LNCaP clone FGC (cell line): ENCODE measurements around the gene BCL11B.

Experiments
- DNase-seq: peaks from one replicate; pipeline ENCODE4 v3.0.0-alpha.2; 2011; ENCODE audit warnings: low read depth
- H3K4me3 ChIP-seq: 2 replicates; pipeline ENCODE4 v1.5.1; 2011; ENCODE audit warnings: mild to moderate bottlenecking, low read depth, low read length, control low read depth
- CTCF ChIP-seq: IDR thresholded peaks from 2 replicates; pipeline ENCODE4 v1.5.1; 2012; ENCODE audit warnings: mild to moderate bottlenecking; ENCODE audit not compliant: control insufficient read depth, insufficient read depth; ENCODE audit errors: extremely low read depth

BCL11B gene

GRCh38 chr14:99181241-99181640, 90.8 kb downstream of the BCL11B start:
- TF ChIP-seq CTCF = no peak
- DNase-seq = no peak
- H3K4me3 ChIP-seq = no peak overlapping the region

DNA sequence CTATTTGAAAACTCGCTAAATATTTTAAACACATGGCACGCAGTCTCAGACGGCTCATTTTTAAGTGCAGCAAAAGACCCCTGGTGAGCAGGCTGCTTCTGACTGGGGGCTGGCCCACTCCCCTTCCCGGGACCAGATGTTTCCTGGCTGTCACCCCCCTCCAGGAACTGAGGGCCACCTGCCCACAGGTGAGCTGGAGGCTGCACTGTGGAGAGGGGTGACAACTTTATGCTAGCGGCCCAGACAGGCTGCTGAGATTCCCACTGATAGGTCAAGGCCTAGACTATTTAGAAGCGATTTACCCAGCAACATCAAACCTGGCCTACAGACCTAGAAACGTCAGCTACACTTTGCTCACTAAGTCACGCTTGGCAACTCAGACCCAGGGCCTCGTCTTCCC, 92.1 kb downstream of the BCL11B start:
- no peak overlapping the region for H3K4me3 ChIP-seq
- no peak for DNase-seq
- TF ChIP-seq CTCF = no peak

DNA sequence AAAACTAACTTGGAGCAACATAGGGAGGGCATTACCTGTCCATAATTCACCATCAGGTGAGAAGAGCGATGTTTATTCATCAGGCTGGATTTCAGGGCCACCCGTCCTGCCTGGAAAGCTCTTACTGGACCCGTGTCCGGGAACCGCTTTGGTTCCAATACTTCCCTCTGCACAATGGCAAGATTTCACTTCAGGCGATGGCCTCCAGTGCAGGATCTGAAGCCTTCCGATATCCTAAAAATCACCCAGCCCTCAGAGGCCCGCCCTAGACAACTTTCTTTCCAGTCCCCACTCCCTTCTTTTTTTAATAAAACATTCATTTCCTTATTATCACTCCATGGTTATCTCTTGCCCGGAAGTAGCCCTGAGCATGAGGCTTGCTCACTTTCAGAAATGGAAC, 92.5 kb downstream of the BCL11B start:
- H3K4me3 ChIP-seq = no peak overlapping the region
- no peak for DNase-seq
- TF ChIP-seq CTCF = no peak

GRCh38 chr14:99177886-99178835, 93.8 kb downstream of the BCL11B start:
- H3K4me3 ChIP-seq = no peak overlapping the region
- no peak for DNase-seq
- TF ChIP-seq CTCF = no peak

DNA sequence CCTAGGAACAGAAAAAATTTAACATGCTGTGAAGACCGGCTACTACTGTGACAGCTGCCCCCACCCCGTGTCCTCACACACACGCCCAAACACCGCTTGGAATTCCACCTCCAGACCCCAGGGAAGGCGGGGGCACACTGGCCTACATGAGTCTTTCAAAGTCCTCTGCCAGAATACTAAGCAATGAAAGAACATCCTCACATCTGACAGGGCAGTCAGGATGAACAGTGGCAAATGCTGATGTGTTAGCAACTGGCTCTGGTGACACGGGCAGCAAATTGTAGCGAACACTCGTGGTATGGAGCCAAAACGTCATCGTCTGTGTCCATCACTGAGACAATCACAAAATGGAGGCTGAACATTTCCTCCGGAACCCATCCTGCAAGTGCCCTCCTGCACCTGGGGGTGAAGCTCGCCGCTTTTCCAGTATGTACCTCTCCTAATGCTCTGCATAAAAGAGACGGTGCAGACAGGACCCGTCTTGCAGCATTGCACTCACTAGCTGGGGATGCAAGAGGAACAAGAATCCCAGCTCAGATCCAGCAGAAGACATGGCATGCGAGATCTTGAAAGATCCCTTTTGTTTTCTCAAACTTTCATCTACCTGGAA, 94.8 kb downstream of the BCL11B start:
- no peak for DNase-seq
- H3K4me3 ChIP-seq = no peak overlapping the region
- TF ChIP-seq CTCF = no peak

- DNase-seq = no peak
- TF ChIP-seq CTCF = no peak
- no peak overlapping the region for H3K4me3 ChIP-seq
These were observed 95.6 kb downstream of the BCL11B start for GRCh38 chr14:99176156-99176945.
